Superior temporal gyrus (tissue), 1 donor: ENCODE results near the gene GNB3.

Source experiments
- DNase-seq: peaks from one replicate; pipeline ENCODE4 v3.0.0-alpha.2; 2016; ENCODE audit errors: extremely low spot score

The GNB3 gene

GRCh38 chr12:6836851-6837250 is 3.9 kb upstream of the GNB3 start:
- DNase-seq, result no peak

GRCh38 chr12:6837370-6838060 is 3.2 kb upstream of the GNB3 start:
- DNase-seq, result no peak

DNA sequence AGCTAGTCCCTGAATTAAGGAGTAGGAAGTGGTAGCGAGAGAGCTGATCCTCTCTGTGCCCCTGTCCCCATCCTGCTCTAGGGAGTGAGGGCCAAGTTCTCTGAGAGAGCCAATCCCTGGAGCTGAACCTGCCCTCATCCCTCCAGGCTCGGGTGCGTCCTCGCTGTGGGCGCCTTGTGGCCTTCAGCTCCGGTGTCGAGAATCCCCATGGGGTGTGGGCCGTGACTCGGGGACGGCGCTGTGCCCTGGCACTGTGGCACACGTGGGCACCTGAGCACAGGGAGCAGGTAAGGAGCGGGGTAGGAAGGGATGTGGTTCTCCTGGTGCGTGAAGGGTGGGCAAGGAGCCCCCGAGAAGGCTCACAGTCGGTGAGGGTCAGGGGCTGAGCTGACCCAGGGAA is 1.9 kb upstream of the GNB3 start:
- no peak for DNase-seq

GRCh38 chr12:6839482-6840201 is 1.1 kb upstream of the GNB3 start:
- DNase-seq, result no peak

GRCh38 chr12:6840330-6840729 is 395 bp upstream of the GNB3 start:
- DNase-seq, result no peak

GRCh38 chr12:6842075-6842474 is 1.4 kb downstream of the GNB3 start:
- DNase-seq, result no peak

GRCh38 chr12:6843118-6843902 is 2.6 kb downstream of the GNB3 start:
- DNase-seq, result no peak

DNA sequence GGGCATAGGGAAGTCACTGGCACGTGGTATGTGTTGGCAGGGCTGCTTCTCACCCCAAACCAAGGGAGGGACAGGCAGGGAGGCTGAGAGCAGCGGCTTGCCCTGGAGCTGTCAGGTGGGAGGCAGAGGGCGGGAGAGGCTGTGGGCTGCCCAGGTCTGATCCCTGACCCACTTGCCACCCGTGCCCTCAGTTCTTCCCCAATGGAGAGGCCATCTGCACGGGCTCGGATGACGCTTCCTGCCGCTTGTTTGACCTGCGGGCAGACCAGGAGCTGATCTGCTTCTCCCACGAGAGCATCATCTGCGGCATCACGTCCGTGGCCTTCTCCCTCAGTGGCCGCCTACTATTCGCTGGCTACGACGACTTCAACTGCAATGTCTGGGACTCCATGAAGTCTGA is 4.7 kb downstream of the GNB3 start:
- DNase-seq, result no peak

DNA sequence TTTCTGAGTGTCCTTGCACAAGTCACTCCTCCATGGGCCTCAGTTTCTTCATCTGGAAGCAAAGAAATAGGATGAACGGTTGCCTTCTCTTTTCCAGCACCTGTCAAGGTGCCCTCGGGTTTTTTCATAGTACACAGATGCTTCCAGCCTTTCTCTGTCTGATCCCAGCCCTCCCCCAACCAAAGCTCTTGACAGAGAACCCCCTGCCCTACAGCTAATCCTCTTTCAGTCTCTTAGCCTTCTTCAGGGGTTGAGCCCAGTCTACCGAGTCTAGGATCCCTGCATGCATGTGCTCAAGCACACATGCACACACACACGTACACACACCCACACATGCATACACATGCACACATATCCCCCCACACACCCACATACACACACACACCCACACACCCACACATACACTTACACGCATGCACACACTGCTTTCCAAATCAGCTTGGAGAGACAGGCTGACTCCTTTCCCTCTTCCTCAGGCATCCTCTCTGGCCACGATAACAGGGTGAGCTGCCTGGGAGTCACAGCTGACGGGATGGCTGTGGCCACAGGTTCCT is 5.7 kb downstream of the GNB3 start:
- no peak for DNase-seq

DNA sequence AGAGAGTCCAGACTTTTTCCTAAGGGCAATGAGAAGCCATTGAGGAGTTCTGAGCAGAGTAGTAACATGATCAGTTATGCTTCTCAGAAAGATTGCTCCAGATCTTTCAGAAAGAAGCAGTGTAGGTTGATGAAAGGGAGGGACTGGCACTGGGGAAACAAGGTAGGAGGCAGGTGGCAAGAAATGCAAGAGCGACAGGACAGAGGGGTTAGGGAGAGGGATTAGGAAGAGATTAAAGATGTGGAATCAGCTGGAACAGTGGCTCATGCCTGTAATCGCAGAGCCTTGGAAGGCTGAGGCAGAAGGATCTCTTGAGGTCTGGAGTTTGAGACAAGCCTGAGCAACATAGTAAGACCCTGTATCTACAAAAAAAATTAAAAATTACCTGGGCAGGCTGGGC is 7.0 kb downstream of the GNB3 start:
- DNase-seq, result no peak

- no peak for DNase-seq
These were observed 8.7 kb downstream of the GNB3 start for GRCh38 chr12:6849427-6849826.

GRCh38 chr12:6849976-6850560 is 9.3 kb downstream of the GNB3 start:
- no peak for DNase-seq

- DNase-seq, result no peak
These were observed 10.0 kb downstream of the GNB3 start for GRCh38 chr12:6850796-6851152.

DNA sequence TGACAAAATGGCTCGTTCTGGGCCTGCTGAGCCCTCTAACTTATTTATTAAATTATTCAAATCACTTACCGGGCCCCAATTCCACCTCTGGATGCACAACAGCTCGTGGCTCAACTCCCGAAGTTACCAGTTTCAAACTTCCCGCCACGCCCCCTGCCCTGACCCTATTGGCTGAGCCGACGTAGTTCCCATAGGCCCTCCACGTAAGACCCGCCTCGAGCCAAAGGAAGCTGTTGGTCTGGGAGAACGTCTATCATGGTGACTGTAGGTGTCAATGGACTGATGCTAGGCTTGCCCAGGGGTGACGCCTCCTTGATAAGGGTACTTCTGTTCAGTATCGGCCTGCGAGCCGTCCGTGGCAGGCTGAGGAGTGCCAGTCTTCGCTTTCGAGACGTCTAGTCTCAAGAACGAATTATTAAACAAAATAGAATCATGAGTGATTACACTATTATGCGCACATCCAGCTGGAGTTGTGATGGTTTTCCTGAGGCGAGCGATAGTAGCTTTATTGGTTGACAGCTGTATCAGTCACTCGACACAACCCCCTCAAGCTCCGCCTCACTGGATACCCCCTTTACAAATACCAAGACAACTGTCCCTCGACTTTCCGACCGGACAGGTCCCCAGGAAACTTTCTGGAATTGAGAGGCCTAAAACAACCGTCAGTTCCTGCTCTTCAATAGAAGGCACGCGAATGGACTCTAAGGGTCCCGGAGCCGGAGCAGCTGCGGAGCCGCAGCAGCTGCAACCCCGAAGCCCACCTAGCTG is 10.6 kb downstream of the GNB3 start, which contains the start of gene CDCA3:
TSS of gene CDCA3 (minus strand) at position 134 of the 768 bp plus-strand sequence. CDS start 334 bp downstream, outside the sequence.
- DNase-seq, result peak; percentile 99

DNA sequence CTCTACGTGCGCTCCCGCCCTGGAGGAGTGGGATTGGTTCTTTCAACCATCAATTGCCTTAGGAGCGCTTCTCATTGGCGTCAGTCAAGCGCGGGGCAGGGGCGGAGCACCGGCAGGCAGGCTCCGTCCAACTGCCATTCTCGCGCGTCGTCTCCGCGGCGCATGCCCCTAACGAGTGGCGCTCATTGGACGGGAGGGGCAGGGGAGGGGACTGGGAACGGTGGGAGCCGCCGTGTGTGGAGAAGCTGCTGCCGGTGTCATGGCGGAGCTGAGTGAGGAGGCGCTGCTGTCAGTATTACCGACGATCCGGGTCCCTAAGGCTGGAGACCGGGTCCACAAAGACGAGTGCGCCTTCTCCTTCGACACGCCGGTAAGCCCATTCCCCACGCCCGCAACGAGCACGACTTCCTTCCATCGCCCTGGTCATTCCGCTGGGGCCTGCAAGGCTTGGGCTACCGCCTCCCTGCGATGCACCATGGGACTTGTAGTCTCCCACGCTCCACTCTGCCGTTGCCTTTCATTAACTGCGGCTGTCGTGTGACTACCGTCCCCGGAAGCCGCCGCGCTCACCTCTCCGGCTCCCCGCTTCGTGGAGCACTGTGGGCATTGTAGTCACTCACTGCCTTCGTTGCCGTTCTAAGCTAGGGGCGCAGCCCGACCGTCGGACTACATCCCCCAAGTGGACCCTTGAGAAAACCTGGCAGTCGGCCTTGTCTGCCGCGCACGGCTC is 11.4 kb downstream of the GNB3 start, which contains the start of gene USP5:
TSS of gene USP5 (plus strand) at position 230 of the 730 bp plus-strand sequence. CDS start at position 260, 30 bp downstream.
- peak; percentile 100 for DNase-seq

GRCh38 chr12:6852651-6853354 is 12.1 kb downstream of the GNB3 start:
- peak; percentile 32 for DNase-seq

GRCh38 chr12:6853626-6854025 is 12.9 kb downstream of the GNB3 start:
- no peak for DNase-seq

- DNase-seq, result no peak
These were observed 13.3 kb downstream of the GNB3 start for GRCh38 chr12:6854036-6854435.

- DNase-seq, result no peak
These were observed 14.6 kb downstream of the GNB3 start for GRCh38 chr12:6855322-6855721.

- DNase-seq, result no peak
These were observed 18.1 kb downstream of the GNB3 start for GRCh38 chr12:6858799-6859198.
